Mucosa of descending colon (tissue), 3 donors: Measurements from ENCODE around the gene RAPGEF3. TPM values are rescaled to one million over a fixed set of nuclear protein-coding genes. Genes with fewer than 3 reads are reported as not detected.

Experiments
- ATAC-seq: fragments of 200-7000 bp; cut with Tn5 transposase; one replicate; pipeline ENCODE4 v1.9.1; 2020; ENCODE audit warnings: mild to moderate bottlenecking, moderate library complexity
- DNase-seq, 3 donors: peaks; one replicate each; pipeline ENCODE4 v3.0.0-alpha.2; 2020
- H3K36me3 ChIP-seq: fragments of 200-600 bp; one replicate; pipeline ENCODE4 v1.8.0; 2021; ENCODE audit warnings: low read depth, mild to moderate bottlenecking
- H3K4me1 ChIP-seq: fragments of 200-600 bp; one replicate; pipeline ENCODE4 v1.8.0; 2021; ENCODE audit warnings: low read depth, mild to moderate bottlenecking
- H3K4me3 ChIP-seq: fragments of 200-600 bp; one replicate; pipeline ENCODE4 v1.8.0; 2021; ENCODE audit warnings: mild to moderate bottlenecking
- H3K9me3 ChIP-seq: fragments of 200-600 bp; one replicate; pipeline ENCODE4 v1.8.0; 2021; ENCODE audit warnings: mild to moderate bottlenecking
- CTCF ChIP-seq: fragments of 200-600 bp; IDR thresholded peaks from one replicate; pipeline ENCODE4 v1.8.0; 2022; ENCODE audit warnings: antibody characterized with exemption, mild to moderate bottlenecking
- intact Hi-C, 2 donors: fragments of 100-400 bp; cut with DNase I in 1 of 2; cut with micrococcal nuclease in 1 of 2; formaldehyde crosslinking; loops; one replicate each; pipeline versions ENCODE4 v1.11.0 to v1.11.1; 2022; cut with DNase I, micrococcal nuclease
- total RNA-seq, 3 donors: library from RNA; stranded (reverse); fragmentation: NEBNext Ultra II Directional in 2 of 3; extraction: Animal tissue kit (Norgen Biotek cat#: 25700) in 2 of 3; gene quantifications; one replicate each; pipeline versions ENCODE4 v1.2.1 to v1.2.4, GENCODE V29; 2021 to 2023
- donor health status: DM: no; HTN: no; CAD: no; lungs with moderate emphysema.
- donor health status: DM: no; HTN: no; CAD: no.
- donor health status: DM: no; HTN: yes; CAD: no.

Gene RAPGEF3
- total RNA-seq, 3 donors from 2014 or later, result 9.5 to 15.6 (median 11.4) TPM

DNA sequence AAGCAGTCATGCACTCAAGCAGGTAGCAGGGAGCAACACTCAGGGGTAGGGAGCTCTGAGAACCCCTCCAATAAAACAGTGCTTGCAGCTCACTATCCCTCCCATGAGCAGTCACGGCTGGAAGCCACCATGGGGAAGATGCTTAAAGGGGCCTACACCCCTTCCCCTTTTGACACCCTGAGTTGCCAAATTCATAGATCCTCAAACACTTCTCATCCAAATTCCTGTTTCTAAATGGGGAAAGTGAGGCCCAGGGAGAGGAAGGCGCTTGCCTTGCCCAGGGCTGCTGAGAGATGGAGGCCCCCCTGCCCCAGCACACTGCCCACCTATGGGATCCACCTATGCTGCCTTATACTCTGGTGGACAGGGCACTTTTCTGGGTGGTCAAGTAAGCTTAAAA lies 26.2 kb downstream of the RAPGEF3 start:
- no peak for ATAC-seq
- intact Hi-C loops, result no loop called here
- H3K4me1 ChIP-seq, result peaks cover 12% of the 10 kb centered on the region

DNA sequence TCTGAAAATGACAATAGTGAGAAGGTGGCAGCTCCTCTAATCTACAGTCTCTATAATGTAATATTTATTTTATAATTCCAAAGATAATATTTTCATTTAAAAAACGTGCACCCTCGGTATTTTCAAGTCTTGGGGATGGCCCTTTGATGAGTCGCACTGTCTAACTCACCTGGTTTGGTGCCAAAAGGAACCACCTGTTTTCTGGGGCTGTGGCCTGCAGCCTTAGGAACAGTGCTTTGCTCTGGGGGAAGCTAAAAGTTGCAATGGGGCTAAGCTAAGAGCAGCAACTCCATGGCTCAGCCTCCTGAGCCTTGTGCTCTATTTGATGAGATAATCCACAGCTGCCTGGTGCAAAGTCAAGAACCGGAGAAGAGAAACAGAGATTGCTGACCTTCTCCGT lies 27.0 kb downstream of the RAPGEF3 start:
- DNase-seq, result no peak
- no peaks in the 10 kb centered on the region for H3K9me3 ChIP-seq

More for the DNA sequence above, 26.2 kb downstream of the RAPGEF3 start:
- no peak for DNase-seq
- TF ChIP-seq CTCF, result no peak
- Histone ChIP-seq H3K4me3 (no peak overlapping the region), H3K36me3 (no peaks in the 10 kb centered on the region), H3K9me3 (no peaks in the 10 kb centered on the region)

GRCh38 chr12:47730341-47730744 lies 28.3 kb downstream of the RAPGEF3 start:
- no peak overlapping the region for H3K4me3 ChIP-seq
- ATAC-seq (no peak), DNase-seq (no peak)
- TF ChIP-seq CTCF, result no peak
- no peaks in the 10 kb centered on the region for H3K9me3 ChIP-seq
- intact Hi-C loops, result no loop called here
- H3K4me1 ChIP-seq, result no peaks in the 10 kb centered on the region
- no peaks in the 10 kb centered on the region for H3K36me3 ChIP-seq

More for the DNA sequence above, 27.0 kb downstream of the RAPGEF3 start:
- peaks cover 9% of the 10 kb centered on the region for H3K4me1 ChIP-seq
- H3K36me3 ChIP-seq, result no peaks in the 10 kb centered on the region
- no peak overlapping the region for H3K4me3 ChIP-seq
- no peak for ATAC-seq
- no peak for TF ChIP-seq CTCF
- intact Hi-C loops, result no loop called here

DNA sequence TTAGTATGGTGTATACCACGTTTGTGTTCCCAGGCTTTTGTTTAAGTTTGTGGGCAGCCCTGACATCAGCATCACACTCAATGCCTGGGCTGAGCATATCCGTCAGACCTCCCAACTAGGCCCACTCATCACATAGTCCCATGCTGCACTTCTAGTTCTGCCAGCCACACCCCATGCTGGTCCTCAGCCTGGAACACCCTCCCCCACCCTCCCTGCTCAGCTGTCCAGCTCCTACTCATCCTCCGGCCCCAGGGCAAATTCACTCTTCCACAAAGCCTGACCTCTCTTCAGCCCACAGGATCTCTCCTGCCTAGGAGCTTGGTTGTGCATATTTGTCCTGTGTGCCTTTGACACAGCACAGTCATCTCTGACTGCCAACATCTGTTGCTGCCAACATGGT lies 29.4 kb downstream of the RAPGEF3 start:
- Histone ChIP-seq H3K9me3 (no peaks in the 10 kb centered on the region), H3K36me3 (no peaks in the 10 kb centered on the region), H3K4me3 (no peak overlapping the region), H3K4me1 (no peaks in the 10 kb centered on the region)
- ATAC-seq (no peak), DNase-seq (no peak)
- intact Hi-C loops, result loop anchor here in 1 of 2 donors (10.0 kb wide), 1 partner anchor 46 kb away; the partner anchor contains the start of gene SLC48A1
- TF ChIP-seq CTCF, result no peak

- DNase-seq (no peak), ATAC-seq (peak; percentile 34)
- H3K4me3 ChIP-seq, result no peak overlapping the region
- no peaks in the 10 kb centered on the region for H3K36me3 ChIP-seq
- H3K9me3 ChIP-seq, result no peaks in the 10 kb centered on the region
- intact Hi-C loops, result loop anchor here in 1 of 2 donors (10.0 kb wide), 1 partner anchor 49 kb away; the partner anchor contains the start of gene SLC48A1
- TF ChIP-seq CTCF, result no peak
- no peaks in the 10 kb centered on the region for H3K4me1 ChIP-seq
Observed at GRCh38 chr12:47725893-47726292, 32.8 kb downstream of the RAPGEF3 start.
